HFFc6 (cell line): ENCODE data around the gene MCTP1. TPM values are rescaled to one million over a fixed set of nuclear protein-coding genes. Genes with fewer than 3 reads are reported as not detected.
"Not testable (repeated sequence)": the region's sequence is repeated elsewhere in the genome, so short reads cannot be mapped to it uniquely, and the experiment has no call there.

Experiments
- DNase-seq: peaks from one replicate; pipeline ENCODE4 v3.0.0-alpha.2; 2018
- H3K27ac Mint-ChIP-seq: 2 replicates; pipeline ENCODE4 v1.8.0; 2020; ENCODE audit warnings: mild to moderate bottlenecking, mixed read lengths
- H3K27me3 Mint-ChIP-seq: 2 replicates; pipeline ENCODE4 v1.8.0; 2021; ENCODE audit warnings: mild to moderate bottlenecking, moderate library complexity, mixed read lengths; ENCODE audit not compliant: insufficient read depth
- H3K36me3 Mint-ChIP-seq: 2 replicates; pipeline ENCODE4 v1.8.0; 2021; ENCODE audit warnings: low read depth, mixed read lengths
- H3K4me1 Mint-ChIP-seq: 2 replicates; pipeline ENCODE4 v1.8.0; 2020; ENCODE audit warnings: low read depth, mixed read lengths
- H3K4me3 Mint-ChIP-seq: 2 replicates; pipeline ENCODE4 v1.8.0; 2020; ENCODE audit warnings: mild to moderate bottlenecking, moderate library complexity, mixed read lengths
- H3K9me3 Mint-ChIP-seq: 2 replicates; pipeline ENCODE4 v1.8.0; 2020; ENCODE audit warnings: mild to moderate bottlenecking, mixed read lengths
- total RNA-seq, 6 experiments: library from RNA; stranded (reverse); fragmentation: NEBNext Ultra II Directional; extraction: Animal tissue kit (Norgen Biotek cat#: 25700); gene quantifications; 2 replicates in 1 of 6; 3 replicates in 5 of 6; pipeline ENCODE4 v1.2.3, GENCODE V29; 2021
- TF ChIP-seq, protein P1 (sequence below): fragments of 200-600 bp; sonication (generic); IDR thresholded peaks from 2 replicates; pipeline ENCODE4 v1.5.0; 2021; ENCODE audit warnings: antibody characterized with exemption, mild to moderate bottlenecking

MCTP1 gene
- total RNA-seq, 6 experiments from 2014 or later, result 1.0 to 5.2 (median 3.9) TPM

DNA sequence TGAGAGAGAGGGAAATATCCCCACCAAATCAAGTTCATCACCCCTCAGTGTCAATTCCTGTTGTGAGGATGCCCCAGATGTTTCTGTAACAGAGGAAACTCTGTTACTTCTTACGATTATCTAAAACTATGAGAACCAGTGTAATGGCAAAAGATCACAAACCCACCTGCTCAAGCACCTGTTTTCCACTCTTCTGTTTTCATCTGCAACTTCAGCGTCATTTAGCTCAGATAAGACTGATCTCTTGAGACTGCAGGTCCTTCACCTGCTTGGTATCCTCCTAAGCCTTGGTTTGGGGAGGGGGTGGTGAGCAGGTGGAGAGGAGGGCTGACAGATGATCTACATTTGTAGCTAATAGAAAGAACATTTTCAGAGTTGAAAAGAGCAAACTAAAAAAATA, 437.2 kb downstream of the MCTP1 start:
- Mint-ChIP-seq H3K36me3 (no peaks in the 10 kb centered on the region), H3K27me3 (no peaks in the 10 kb centered on the region; the same call in 1 of the 2 replicates), H3K9me3 (no peaks in the 10 kb centered on the region), H3K4me1 (no peaks in the 10 kb centered on the region), H3K4me3 (no peak overlapping the region), H3K27ac (no peak overlapping the region)
- no peak for DNase-seq
- TF ChIP-seq, protein P1, sequence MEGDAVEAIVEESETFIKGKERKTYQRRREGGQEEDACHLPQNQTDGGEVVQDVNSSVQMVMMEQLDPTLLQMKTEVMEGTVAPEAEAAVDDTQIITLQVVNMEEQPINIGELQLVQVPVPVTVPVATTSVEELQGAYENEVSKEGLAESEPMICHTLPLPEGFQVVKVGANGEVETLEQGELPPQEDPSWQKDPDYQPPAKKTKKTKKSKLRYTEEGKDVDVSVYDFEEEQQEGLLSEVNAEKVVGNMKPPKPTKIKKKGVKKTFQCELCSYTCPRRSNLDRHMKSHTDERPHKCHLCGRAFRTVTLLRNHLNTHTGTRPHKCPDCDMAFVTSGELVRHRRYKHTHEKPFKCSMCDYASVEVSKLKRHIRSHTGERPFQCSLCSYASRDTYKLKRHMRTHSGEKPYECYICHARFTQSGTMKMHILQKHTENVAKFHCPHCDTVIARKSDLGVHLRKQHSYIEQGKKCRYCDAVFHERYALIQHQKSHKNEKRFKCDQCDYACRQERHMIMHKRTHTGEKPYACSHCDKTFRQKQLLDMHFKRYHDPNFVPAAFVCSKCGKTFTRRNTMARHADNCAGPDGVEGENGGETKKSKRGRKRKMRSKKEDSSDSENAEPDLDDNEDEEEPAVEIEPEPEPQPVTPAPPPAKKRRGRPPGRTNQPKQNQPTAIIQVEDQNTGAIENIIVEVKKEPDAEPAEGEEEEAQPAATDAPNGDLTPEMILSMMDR, result no peak

DNA sequence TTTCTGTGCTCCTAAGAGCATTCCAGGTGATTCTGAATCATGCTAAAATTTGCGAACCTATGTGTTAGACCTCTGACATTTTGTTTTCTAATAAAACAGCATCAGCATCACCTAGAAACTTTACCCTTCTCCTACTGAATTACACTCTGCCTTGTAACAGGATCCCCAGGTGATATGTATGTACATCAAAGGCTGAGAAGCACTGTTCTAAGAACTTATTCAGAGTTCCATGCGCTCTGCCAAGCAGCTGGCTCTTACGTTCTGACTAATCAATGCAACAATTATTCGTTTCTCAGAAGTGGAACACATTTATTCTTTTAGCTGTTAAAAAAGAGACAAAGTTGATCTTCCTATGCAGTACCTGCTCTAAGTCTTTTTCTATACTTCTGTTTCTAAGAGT, 437.9 kb downstream of the MCTP1 start:
- TF ChIP-seq, protein P1, result no peak
- DNase-seq, result no peak
- Mint-ChIP-seq H3K27me3 (no peaks in the 10 kb centered on the region; the same call in 1 of the 2 replicates), H3K36me3 (no peaks in the 10 kb centered on the region), H3K4me1 (no peaks in the 10 kb centered on the region), H3K4me3 (no peak overlapping the region), H3K9me3 (no peaks in the 10 kb centered on the region), H3K27ac (no peak overlapping the region)

DNA sequence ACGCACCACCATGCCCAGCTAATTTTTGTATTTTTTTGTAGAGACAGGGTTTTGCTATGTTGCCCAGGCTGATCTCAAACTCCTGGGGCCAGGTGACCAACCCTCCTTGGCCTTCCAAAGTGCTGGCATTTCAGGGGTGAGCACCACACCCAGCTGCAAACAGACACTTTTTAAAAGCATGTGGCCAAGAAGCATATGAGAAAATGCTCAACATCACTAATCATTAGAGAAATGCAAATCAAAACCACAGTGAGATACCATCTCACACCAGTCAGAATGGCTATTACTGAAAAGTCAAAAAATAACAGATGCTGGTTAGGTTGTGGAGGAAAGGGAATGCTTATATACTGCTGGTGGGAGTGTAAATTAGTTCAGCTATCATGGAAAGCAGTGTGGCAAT, 439.2 kb downstream of the MCTP1 start:
- not testable (repeated sequence) for H3K4me3 Mint-ChIP-seq, H3K9me3 Mint-ChIP-seq, H3K36me3 Mint-ChIP-seq, H3K27me3 Mint-ChIP-seq, DNase-seq, H3K27ac Mint-ChIP-seq, H3K4me1 Mint-ChIP-seq

DNA sequence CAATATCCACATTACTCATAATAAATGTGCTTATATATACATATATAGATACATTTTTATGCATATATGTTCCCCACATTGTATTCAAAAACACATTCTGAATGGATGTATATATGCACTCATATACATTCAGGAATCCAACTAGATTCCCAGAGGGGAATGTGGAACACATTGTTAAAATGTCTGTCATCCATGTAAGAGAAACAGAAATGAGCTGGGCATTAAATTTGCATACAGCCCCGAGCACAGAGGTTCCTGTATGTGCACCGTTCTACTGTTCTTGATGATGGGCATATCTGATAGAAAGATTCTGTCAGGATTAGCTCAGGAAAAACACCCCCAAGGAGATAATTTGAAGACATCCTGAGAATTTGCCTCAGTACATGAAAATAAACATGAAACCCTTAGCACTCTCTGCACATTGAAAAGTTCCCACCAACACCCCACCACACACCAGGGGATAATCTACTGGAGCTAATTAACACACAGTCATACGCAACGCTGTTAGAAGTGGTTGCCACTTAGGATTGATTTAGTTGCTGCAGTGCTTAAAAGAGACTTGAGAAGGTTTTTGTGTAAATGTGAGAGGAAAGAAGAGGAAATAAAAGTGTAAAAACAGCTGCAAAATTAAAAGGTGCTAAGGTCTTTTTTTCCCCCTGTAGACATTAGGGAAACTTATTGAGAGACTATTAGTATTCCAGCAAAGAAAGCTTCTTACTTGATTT, 443.1 kb downstream of the MCTP1 start:
- TF ChIP-seq, protein P1, result no peak
- Mint-ChIP-seq H3K4me3 (no peak overlapping the region), H3K27ac (no peak overlapping the region), H3K4me1 (no peaks in the 10 kb centered on the region), H3K27me3 (no peaks in the 10 kb centered on the region; the same call in 1 of the 2 replicates), H3K36me3 (no peaks in the 10 kb centered on the region), H3K9me3 (no peaks in the 10 kb centered on the region)
- DNase-seq, result no peak

DNA sequence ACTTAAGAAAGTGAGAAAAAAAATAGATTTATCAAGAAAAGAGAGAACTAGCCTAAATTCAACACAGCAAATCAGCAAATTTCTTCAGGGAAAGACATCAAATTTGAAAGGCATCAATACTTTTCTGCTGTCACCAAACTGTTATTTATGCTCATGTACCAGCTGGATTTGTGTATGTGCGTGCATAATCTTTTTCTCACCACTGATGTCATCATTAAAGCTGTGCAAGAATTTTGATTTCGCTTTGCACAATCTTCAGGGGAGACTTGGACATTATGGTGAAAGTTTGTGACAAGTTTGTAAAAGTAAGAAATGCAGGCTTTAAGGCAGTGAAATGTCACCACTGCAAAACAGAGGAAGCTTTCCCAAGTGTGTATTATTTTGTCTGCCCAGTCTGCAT, 451.0 kb downstream of the MCTP1 start:
- Mint-ChIP-seq H3K27me3 (peaks cover 4% of the 10 kb centered on the region), H3K4me1 (no peaks in the 10 kb centered on the region)

DNA sequence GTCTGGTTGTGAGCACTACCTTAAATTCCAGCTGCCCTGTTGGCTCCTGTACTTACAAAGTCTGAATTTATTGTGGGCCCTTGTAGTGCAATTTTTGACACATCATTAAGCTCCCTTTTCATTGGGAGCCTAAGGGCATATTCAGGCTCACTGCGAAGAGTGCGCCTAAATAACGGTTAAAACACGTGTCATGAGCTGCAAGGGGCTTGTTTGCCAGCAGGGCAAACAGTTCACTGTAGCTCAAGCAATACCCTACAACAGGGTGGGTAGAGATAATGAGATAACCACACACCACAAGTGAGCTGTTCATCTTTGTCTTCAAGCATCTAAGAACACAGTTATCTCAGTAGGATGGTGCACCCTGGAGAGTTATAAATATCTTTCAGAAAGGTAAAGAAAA, 452.2 kb downstream of the MCTP1 start:
- Mint-ChIP-seq H3K27ac (no peak overlapping the region), H3K4me3 (no peak overlapping the region), H3K27me3 (peaks cover 6% of the 10 kb centered on the region), H3K36me3 (no peaks in the 10 kb centered on the region), H3K9me3 (no peaks in the 10 kb centered on the region), H3K4me1 (no peaks in the 10 kb centered on the region)
- no peak for DNase-seq
- TF ChIP-seq, protein P1, result no peak

More for the DNA sequence above, 451.0 kb downstream of the MCTP1 start:
- Mint-ChIP-seq H3K36me3 (no peaks in the 10 kb centered on the region), H3K27ac (no peak overlapping the region), H3K9me3 (no peaks in the 10 kb centered on the region), H3K4me3 (no peak overlapping the region)
- DNase-seq, result no peak
- TF ChIP-seq, protein P1, result no peak
